Measurements from ENCODE around the gene P2RX6. TPM values are rescaled to one million over a fixed set of nuclear protein-coding genes. Genes with fewer than 3 reads are reported as not detected.

The P2RX6 gene
- total and polyA plus RNA-seq, 2 experiments from 2014 or later, result not detected

DNA sequence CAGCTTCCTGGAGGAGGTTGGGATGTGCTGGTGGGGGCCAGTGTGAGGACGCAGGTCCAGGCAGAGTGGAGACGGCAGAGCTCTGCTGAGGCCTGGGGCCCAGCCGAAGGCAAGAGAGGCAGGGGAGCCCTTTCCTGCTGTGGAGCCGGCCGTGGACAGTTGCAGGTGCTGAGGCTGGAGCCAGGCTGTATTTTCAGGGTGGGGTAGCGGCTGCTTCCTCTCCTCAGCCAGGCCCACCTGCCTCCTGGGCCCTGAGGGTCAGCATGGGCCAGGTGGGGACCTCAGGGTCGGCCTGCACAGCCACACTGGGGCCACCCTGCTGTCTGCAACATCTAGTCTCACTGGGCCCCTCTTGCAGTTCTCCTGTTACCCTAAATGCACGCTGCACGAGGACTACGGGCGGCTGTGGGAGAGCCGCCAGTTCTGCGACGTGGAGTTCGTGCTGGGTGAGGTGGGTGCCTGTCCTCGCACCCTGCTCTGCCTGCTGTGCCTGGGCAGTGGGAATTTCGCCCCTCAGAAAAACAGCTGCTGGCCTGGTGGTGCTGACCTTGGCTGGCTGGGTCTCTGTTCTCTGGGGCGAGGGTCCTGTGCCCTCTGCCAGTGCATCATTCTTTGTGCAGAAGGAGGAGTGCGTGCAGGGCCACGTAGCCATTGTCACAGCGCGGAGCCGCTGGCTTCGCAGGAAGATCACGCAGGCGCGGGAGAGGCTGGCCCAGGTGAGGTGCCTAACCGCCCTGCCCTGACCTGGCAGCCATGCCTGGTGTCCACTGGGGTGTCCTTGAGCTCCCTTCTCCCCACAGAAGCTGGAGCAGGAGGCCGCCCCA, 21.4 kb upstream of the P2RX6 start:
- H3K4me1 Mint-ChIP-seq, result no peaks in the 10 kb centered on the region; the same call in 2 of the 3 replicates

More for the DNA sequence above, 21.4 kb upstream of the P2RX6 start:
- Histone ChIP-seq H3K4me1 (ENCODE audit: insufficient read depth) (no peaks in the 10 kb centered on the region), H3K4me3 (no peak overlapping the region), H2AFZ (no peak overlapping the region), H3K79me2 (replicated peaks; ENCODE audit: insufficient read depth) (no peaks in the 10 kb centered on the region), H3F3A (replicated peaks; ENCODE audit: low read depth) (no peaks in the 10 kb centered on the region), H3K27me3 (ENCODE audit: insufficient read depth) (no peaks in the 10 kb centered on the region), H3K36me3 (ENCODE audit: insufficient read depth) (no peaks in the 10 kb centered on the region), H3K4me2 (no peak overlapping the region), H3K9me2 (ENCODE audit: insufficient read depth) (no peaks in the 10 kb centered on the region), H4K20me1 (replicated peaks; ENCODE audit: insufficient read depth) (no peaks in the 10 kb centered on the region), H3K27ac (ENCODE audit: low read depth) (no peak overlapping the region)
- TF ChIP-seq CREB1 (CRISPR knock-in tag; IDR thresholded peaks at IDR 0.05; ENCODE audit: low read depth), result no peak
- TF ChIP-seq EZH2phosphoT487 (IDR thresholded peaks at IDR 0.05; ENCODE audit: unreplicated experiment), result no peak
- TF ChIP-seq, protein P1, sequence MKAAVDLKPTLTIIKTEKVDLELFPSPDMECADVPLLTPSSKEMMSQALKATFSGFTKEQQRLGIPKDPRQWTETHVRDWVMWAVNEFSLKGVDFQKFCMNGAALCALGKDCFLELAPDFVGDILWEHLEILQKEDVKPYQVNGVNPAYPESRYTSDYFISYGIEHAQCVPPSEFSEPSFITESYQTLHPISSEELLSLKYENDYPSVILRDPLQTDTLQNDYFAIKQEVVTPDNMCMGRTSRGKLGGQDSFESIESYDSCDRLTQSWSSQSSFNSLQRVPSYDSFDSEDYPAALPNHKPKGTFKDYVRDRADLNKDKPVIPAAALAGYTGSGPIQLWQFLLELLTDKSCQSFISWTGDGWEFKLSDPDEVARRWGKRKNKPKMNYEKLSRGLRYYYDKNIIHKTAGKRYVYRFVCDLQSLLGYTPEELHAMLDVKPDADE (IDR thresholded peaks at IDR 0.05), result no peak
- no peak for TF ChIP-seq EZH2 (IDR thresholded peaks at IDR 0.05; ENCODE audit: low read depth, unreplicated experiment)
- TF ChIP-seq, protein P2, sequence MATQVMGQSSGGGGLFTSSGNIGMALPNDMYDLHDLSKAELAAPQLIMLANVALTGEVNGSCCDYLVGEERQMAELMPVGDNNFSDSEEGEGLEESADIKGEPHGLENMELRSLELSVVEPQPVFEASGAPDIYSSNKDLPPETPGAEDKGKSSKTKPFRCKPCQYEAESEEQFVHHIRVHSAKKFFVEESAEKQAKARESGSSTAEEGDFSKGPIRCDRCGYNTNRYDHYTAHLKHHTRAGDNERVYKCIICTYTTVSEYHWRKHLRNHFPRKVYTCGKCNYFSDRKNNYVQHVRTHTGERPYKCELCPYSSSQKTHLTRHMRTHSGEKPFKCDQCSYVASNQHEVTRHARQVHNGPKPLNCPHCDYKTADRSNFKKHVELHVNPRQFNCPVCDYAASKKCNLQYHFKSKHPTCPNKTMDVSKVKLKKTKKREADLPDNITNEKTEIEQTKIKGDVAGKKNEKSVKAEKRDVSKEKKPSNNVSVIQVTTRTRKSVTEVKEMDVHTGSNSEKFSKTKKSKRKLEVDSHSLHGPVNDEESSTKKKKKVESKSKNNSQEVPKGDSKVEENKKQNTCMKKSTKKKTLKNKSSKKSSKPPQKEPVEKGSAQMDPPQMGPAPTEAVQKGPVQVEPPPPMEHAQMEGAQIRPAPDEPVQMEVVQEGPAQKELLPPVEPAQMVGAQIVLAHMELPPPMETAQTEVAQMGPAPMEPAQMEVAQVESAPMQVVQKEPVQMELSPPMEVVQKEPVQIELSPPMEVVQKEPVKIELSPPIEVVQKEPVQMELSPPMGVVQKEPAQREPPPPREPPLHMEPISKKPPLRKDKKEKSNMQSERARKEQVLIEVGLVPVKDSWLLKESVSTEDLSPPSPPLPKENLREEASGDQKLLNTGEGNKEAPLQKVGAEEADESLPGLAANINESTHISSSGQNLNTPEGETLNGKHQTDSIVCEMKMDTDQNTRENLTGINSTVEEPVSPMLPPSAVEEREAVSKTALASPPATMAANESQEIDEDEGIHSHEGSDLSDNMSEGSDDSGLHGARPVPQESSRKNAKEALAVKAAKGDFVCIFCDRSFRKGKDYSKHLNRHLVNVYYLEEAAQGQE (IDR thresholded peaks at IDR 0.05; ENCODE audit: unreplicated experiment), result no peak
- no peak for TF ChIP-seq ZNF114 (CRISPR knock-in tag; IDR thresholded peaks at IDR 0.05)
- TF ChIP-seq NANOG (IDR thresholded peaks at IDR 0.05; ENCODE audit: borderline replicate concordance), result no peak
- TF ChIP-seq POLR2AphosphoS5 (IDR thresholded peaks at IDR 0.05; ENCODE audit: low read depth), result no peak
- no peak for TF ChIP-seq STAT1 (IDR thresholded peaks at IDR 0.05; ENCODE audit: unreplicated experiment)
- TF ChIP-seq JUNB (IDR thresholded peaks at IDR 0.05; ENCODE audit: unreplicated experiment), result no peak
- TF ChIP-seq, protein P3, sequence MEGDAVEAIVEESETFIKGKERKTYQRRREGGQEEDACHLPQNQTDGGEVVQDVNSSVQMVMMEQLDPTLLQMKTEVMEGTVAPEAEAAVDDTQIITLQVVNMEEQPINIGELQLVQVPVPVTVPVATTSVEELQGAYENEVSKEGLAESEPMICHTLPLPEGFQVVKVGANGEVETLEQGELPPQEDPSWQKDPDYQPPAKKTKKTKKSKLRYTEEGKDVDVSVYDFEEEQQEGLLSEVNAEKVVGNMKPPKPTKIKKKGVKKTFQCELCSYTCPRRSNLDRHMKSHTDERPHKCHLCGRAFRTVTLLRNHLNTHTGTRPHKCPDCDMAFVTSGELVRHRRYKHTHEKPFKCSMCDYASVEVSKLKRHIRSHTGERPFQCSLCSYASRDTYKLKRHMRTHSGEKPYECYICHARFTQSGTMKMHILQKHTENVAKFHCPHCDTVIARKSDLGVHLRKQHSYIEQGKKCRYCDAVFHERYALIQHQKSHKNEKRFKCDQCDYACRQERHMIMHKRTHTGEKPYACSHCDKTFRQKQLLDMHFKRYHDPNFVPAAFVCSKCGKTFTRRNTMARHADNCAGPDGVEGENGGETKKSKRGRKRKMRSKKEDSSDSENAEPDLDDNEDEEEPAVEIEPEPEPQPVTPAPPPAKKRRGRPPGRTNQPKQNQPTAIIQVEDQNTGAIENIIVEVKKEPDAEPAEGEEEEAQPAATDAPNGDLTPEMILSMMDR (conservative IDR thresholded peaks at IDR 0.05; ENCODE audit: low read depth in 2 of 2), result no peak
- TF ChIP-seq, protein P4, sequence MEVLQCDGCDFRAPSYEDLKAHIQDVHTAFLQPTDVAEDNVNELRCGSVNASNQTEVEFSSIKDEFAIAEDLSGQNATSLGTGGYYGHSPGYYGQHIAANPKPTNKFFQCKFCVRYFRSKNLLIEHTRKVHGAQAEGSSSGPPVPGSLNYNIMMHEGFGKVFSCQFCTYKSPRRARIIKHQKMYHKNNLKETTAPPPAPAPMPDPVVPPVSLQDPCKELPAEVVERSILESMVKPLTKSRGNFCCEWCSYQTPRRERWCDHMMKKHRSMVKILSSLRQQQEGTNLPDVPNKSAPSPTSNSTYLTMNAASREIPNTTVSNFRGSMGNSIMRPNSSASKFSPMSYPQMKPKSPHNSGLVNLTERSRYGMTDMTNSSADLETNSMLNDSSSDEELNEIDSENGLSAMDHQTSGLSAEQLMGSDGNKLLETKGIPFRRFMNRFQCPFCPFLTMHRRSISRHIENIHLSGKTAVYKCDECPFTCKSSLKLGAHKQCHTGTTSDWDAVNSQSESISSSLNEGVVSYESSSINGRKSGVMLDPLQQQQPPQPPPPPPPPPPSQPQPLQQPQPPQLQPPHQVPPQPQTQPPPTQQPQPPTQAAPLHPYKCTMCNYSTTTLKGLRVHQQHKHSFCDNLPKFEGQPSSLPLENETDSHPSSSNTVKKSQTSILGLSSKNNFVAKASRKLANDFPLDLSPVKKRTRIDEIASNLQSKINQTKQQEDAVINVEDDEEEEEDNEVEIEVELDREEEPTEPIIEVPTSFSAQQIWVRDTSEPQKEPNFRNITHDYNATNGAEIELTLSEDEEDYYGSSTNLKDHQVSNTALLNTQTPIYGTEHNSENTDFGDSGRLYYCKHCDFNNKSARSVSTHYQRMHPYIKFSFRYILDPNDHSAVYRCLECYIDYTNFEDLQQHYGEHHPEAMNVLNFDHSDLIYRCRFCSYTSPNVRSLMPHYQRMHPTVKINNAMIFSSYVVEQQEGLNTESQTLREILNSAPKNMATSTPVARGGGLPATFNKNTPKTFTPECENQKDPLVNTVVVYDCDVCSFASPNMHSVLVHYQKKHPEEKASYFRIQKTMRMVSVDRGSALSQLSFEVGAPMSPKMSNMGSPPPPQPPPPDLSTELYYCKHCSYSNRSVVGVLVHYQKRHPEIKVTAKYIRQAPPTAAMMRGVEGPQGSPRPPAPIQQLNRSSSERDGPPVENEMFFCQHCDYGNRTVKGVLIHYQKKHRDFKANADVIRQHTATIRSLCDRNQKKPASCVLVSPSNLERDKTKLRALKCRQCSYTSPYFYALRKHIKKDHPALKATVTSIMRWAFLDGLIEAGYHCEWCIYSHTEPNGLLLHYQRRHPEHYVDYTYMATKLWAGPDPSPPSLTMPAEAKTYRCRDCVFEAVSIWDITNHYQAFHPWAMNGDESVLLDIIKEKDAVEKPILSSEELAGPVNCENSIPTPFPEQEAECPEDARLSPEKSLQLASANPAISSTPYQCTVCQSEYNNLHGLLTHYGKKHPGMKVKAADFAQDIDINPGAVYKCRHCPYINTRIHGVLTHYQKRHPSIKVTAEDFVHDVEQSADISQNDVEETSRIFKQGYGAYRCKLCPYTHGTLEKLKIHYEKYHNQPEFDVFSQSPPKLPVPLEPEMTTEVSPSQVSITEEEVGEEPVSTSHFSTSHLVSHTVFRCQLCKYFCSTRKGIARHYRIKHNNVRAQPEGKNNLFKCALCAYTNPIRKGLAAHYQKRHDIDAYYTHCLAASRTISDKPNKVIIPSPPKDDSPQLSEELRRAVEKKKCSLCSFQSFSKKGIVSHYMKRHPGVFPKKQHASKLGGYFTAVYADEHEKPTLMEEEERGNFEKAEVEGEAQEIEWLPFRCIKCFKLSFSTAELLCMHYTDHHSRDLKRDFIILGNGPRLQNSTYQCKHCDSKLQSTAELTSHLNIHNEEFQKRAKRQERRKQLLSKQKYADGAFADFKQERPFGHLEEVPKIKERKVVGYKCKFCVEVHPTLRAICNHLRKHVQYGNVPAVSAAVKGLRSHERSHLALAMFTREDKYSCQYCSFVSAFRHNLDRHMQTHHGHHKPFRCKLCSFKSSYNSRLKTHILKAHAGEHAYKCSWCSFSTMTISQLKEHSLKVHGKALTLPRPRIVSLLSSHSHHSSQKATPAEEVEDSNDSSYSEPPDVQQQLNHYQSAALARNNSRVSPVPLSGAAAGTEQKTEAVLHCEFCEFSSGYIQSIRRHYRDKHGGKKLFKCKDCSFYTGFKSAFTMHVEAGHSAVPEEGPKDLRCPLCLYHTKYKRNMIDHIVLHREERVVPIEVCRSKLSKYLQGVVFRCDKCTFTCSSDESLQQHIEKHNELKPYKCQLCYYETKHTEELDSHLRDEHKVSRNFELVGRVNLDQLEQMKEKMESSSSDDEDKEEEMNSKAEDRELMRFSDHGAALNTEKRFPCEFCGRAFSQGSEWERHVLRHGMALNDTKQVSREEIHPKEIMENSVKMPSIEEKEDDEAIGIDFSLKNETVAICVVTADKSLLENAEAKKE (CRISPR knock-in tag; IDR thresholded peaks at IDR 0.05), result no peak
- TF ChIP-seq ZNF331 (CRISPR knock-in tag; IDR thresholded peaks at IDR 0.05; ENCODE audit: low read depth), result no peak
- H3K4me3 Mint-ChIP-seq, result no peak overlapping the region
- no peaks in the 10 kb centered on the region for H3K9me3 Mint-ChIP-seq
- H3K27me3 Mint-ChIP-seq (ENCODE audit: insufficient read depth, low read depth, poor library complexity), result peaks cover 7% of the 10 kb centered on the region
- H3K36me3 Mint-ChIP-seq (ENCODE audit: low read depth), result peaks cover 14% of the 10 kb centered on the region; the same call in 2 of the 3 replicates
- DNase-seq (ENCODE audit: low spot score) (no peak), ATAC-seq (no peak)
- H3K27ac Mint-ChIP-seq, result no peak overlapping the region
